Panc1 (cell line): Measurements from ENCODE around the gene DST.

Experiments
- CTCF ChIP-seq: fragments of 450-650 bp; IDR thresholded peaks from 2 replicates; pipeline ENCODE4 v1.5.1; 2017; ENCODE audit warnings: mild to moderate bottlenecking
- POLR2AphosphoS5 ChIP-seq: IDR thresholded peaks from 2 replicates; pipeline ENCODE4 v1.6.1; 2012; ENCODE audit warnings: mild to moderate bottlenecking, low read depth, low read length, moderate library complexity
- REST ChIP-seq, 2 experiments: IDR thresholded peaks; 2 replicates each; pipeline ENCODE4 v1.6.1; 2011 to 2012; ENCODE audit warnings: low read depth in 2 of 2, control low read depth in 1 of 2, low read length in 1 of 2, mild to moderate bottlenecking in 1 of 2, moderate library complexity in 1 of 2; ENCODE audit not compliant: insufficient read depth in 1 of 2
- TCF7L2 ChIP-seq: IDR thresholded peaks from 2 replicates; pipeline ENCODE4 v1.6.1; 2011; ENCODE audit warnings: mild to moderate bottlenecking, low read depth, low read length, inconsistent platforms

- no peak for TF ChIP-seq CTCF
- TF ChIP-seq POLR2AphosphoS5 = no peak
- TF ChIP-seq REST (IDR thresholded peaks at IDR 0.05; ENCODE audit: insufficient read depth in 1 of 2, low read depth in 2 of 2, low read length in 1 of 2) = no peak
- TF ChIP-seq TCF7L2 = no peak
Measured at GRCh38 chr6:56513631-56514030, 129.1 kb downstream of the DST start.
